Measurements from ENCODE around the gene MCF2L.

MCF2L gene

DNA sequence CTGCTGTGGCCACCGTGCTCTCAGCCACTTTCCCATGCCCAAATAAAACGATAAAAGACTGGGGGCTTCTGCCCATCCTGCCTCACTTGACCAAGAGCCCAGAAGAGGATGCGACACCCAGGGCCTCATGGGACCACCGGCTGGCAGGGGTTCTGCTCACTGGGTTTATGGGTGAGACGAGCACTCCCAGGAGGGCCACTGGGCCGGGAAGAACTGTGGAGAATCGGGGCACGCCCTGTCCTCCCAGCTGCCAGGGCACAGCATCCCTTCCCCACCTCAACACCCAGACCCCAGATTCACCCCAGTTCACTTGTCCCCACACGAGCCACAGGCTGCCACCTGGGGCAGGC is 148.9 kb downstream of the MCF2L start:
- no peak for DNase-seq

- DNase-seq = no peak
These were observed 149.4 kb downstream of the MCF2L start for GRCh38 chr13:113118261-113119021.

DNA sequence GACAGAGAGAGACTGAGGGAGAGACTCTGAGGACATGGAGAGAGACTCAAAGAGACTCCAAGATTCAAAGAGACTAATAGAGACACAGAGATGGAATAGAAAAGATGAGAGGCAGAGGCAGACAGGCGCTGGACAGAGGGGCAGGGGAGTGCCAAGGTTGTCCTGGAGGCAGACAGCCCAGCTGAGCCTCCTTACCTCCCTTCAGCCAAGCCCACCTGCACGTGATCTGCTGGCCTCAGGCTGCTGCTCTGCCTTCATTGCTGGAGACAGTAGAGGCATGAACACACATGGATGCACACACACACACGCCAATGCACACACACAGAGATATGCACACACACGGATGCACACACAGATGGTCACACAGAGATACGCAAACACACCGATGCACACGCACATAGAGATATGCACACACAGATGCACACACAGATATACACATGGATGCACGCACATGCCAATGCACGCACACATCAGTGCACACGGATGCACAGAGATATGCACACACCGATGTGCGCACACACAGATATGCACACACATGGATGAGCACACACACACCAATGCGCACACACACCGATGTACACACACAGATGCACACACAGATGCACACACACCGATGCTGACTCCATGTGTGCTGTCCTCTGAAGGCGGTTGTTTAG is 150.3 kb downstream of the MCF2L start:
- no peak for DNase-seq

GRCh38 chr13:113119822-113120189 is 150.8 kb downstream of the MCF2L start:
- DNase-seq = no peak

- no peak for DNase-seq
These were observed 151.5 kb downstream of the MCF2L start for GRCh38 chr13:113120300-113121182.

- no peak for DNase-seq
These were observed 152.3 kb downstream of the MCF2L start for GRCh38 chr13:113121183-113121927.

GRCh38 chr13:113121928-113122471 is 153.0 kb downstream of the MCF2L start:
- DNase-seq = no peak

DNA sequence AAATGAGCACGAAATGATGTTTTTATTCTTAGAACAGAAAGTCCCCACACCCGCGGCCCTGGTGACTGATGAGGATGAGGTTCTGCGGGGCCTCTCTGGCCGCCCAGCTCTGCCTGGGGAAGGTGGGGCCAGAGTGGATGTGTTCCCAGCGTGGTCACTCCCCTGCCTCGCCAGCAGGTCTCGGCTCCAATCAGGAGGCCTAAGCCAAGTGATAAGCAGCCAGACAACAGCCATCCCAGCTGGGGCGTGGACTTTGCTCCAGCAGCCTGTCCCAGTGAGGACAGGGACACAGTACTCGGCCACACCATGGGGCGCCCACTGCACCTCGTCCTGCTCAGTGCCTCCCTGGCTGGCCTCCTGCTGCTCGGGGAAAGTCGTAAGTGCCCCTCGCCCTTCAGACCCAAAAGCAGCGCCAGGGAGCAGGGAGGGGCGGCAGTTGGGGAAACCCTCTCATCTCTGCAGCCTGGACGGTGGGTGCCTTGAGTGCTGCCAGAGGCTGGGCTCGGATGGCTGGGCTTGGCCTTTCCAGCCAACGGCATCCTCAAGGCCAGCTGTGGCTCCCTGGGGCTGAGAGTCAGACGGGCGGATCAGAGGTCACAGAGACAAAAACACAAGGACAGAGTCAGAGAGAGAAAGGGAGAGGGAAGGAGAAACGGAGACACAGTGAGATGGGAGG is 153.7 kb downstream of the MCF2L start, which contains the start of gene F10:
F10 (plus strand) TSS at position 250 of the 676 bp plus-strand sequence; CDS start at position 307, 57 bp downstream.
- no peak for DNase-seq

DNA sequence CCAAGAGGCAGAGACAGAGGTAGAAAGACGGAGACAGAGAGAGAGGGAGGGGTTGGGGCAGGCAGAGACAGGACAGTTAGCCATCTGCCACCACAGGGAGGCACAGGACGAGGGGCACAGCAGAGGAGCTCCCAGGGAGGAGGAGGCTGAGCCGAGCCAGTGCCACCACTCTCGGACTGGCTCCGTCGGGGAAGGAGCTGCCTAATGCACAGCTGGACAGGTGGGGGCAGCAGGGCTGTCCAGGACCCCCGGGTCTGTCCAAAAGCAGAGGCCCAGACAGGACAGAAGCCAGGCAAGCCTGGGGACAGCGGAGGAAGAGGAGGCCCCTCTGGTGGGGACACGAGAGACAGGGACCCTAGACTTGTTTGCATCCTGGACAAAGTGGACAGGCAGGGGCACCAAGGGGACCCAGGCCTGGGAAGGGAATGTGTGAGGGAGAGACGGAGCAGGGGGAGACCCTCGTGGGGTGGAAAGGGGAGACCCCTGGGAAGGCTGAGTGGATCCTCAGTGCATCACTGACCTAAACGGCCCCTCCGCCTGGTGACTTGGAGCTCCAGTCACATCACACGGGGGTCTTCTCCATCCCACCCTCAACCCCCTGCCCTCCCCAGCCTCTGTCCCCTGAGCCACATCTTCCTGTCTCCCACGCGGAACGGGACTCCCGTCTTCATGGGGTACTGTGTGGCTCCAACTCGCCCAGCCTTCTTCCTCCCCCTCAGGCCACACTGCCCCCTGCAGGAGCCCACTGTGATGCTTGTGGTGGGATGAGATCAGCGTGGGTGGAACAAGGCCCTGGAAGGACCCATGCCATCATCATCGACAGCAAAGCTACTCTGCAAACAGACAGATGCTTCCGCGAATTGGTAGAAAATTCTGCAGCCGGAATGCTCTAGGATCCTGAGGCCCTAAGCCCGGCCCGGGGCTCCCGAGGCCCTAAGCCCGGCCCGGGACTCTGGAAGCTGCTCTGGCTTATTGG is 154.5 kb downstream of the MCF2L start:
- DNase-seq = no peak

DNA sequence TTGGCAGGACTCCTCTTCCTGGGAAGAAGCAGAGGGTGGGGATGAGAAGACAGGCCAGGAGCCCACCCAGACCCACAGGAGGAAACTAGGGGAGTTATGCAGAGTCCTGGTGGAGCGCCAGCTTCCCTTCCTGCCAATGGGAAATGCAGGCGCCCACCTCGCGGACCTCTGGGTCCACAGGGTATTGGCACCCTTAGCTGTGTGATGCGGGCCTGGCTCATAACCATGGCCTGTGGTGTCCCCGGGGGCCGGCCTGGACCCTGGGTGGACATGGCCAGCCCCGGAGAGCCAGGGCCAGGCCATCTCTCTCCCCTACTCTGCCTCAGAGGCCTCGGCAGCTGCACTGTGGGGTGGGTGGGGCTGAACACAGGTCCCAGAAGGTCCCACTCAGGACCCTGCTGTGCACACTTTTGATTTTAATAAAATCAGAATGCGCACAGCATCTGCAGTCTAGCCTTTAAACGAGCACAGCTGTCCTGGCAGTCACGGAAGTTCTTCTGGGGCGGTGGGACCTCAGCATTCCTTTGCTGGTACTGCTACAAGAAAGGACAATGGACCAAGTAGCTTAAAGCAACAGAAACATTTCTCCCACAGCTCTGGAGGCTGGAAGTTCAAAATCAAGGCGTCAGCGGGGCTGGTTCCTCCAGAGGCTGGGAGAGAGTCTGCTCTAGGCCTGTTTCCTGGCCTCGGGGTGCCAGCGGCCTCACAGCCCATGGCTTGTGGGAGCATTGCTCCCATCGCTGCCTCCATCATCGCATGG is 155.4 kb downstream of the MCF2L start:
- DNase-seq = no peak

DNA sequence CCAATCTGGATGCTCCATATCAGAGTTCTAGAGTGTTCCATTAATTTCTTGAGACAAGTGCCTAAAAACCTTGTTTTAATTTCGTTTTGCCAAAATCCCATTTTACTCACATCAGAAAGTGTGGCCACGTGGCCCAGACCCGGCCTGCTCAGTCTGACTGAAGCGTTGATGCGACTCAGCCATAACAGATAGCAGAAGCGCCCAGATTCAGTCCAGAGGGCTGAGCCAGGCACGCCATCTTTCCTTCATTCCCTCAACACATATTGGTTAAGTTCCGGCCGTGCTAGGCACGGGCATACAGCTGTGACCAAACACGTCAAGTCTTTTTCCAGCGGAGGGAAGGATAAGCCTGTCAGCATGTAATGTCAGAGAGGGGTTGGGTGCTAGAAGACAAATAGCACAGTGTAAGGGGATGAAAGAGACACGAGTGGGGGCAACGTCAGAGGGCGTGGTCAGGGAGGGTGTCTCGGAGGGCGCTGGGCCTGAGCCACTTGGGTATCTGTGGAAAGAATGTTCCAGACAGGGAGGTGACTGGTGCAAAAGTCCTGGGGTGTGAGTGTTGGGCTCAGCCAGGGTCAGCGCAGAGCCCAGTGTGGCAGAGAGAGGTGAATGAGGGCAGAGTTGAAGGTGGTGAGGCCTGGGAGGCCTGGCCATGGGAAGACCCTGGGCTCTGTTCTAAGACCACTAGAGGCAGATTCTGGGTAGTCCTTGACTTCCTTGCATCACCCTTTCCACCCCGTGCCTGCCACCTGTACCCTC is 156.7 kb downstream of the MCF2L start:
- no peak for DNase-seq

DNA sequence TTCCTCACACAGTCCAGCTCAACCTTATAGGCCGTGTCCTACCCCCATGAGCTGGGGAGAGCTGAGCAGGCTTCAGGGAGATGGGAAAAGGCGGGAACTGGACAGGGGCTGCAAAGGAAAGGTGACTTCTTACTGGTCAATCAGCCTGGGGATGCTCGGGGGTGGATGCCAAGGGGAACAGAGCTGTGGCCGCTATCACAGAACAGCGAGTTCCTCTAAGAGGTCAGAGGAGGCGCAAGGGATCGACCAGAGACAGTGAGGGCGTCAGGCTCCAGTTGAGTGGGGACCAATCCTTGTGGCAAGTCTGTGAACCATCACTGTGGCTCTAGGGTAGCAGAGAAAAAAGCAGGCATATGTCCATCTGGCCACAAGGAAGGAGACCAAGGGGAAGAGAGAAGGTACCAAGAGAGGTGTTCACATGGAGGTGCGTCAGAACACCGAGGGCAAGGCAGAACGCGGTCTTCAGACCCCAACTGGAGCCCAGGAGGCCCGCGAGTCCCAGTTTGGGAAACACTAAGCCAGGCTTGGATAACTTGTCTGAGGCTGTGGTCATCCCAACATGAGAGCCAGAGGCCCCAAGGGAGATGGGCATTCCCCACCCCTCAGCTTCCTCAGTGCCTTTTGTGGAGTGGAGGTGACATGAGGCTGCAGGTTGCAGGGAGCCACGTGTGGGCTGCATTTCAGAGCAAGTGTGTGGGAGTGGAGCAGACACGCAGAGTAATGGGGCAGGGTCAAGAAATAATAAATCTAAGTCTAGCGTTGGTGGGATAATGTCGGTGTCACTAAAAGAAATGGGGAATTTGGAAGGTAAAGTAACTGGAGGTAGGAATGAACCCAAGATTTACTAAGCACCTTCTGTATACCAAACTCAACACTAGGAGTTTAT is 157.5 kb downstream of the MCF2L start:
- DNase-seq = no peak

GRCh38 chr13:113129480-113129879 is 160.5 kb downstream of the MCF2L start:
- DNase-seq = no peak

DNA sequence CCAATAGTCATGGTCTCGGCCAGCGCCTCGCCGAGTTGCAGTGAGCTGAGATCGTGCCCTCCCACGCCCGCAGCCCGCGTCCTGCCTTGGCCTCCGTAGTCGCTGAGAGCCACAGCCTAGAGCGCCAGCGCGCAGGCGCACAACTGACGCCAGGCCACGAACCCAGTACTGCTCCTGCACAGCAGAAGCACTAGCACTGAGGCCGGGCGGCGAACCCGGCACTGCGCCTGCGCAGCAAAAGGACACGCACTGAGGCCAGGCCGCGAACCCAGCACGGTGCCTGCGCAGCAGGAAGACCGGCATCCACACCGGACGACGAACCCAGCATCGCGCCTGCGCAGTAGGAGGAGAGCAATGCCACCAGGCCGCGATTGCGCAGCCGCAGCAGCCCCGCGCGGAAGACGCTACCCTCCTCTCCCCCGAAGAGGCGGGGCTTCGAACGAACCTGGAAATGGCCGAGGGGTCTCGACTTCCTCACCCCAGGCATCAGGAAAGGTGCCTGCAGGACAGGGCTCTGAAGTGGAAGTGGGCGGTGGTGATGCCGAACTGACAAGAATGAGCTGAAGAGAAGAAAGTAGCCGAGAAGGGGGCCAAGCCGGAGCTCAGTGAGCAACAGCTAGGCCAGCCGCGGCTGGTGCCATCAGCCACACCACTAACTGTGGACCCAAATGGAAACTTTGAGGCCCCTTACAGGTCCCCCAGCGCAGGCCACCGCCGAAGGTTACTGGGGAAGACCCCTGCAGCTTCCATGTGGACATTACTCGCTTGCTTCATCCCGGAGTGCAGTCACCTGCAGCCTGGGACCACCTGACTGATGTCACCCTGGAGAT is 161.1 kb downstream of the MCF2L start:
- no peak for DNase-seq

DNA sequence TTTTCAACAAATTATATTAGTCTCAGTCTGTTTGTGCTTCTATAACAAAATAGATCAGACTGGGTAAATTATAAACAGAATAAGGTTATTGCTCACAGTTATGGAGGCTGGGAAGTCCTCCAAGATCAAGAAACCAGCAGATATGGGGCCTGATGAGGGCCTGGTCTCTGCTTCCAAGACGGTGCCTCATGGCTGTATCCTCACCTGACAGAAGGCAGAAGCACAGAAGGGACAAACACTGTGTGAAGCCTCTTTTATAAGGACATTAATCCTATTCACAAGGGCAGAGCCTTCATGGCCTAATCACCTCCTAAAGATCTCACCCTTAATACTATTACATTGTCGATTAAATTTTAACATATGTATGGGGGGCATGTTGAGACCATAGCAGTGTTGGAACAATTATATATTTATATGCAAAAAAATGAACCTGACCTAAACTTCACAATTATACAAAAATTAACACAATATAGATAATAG is 166.3 kb downstream of the MCF2L start:
- DNase-seq = no peak

DNA sequence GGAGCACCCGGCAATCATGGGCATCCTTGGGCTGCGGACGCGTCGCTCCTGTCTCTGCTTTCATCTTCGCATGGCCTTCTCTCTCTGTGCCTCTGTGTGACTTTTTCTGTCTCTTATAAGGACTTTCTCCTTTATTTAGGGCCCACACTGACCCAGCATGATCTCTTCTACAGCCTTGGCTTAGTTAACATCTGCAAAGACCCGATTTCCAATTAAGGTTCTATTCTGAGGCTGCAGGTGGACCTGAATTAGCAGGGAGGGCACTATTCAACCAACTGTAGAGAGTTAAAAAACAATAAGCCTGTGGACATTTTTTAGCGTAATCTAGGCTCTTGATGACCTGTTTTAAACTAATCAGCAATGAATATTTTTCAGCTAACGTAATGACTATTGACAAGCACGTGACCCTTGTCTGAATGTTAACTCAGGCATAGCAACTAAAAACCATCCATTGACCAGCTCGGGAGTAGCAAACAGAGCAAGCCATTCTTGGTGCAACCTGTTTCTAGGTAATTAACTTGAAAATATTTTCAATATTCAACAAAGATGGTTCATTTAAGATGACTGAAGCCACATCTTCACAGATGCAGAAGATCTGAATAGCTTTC is 168.8 kb downstream of the MCF2L start:
- no peak for DNase-seq

Measured in NCI-H1417 treated with DMSO at 0.1 percent for 48 hours (cell line).